Left lung (tissue), 10 donors: ENCODE data around the gene ANP32E. TPM values are rescaled to one million over a fixed set of nuclear protein-coding genes. Genes with fewer than 3 reads are reported as not detected.
A peak's percentile ranks its signal among the peaks of the same experiment; 100 is the strongest.

Experiments
- ATAC-seq: fragments of 200-7000 bp; cut with Tn5 transposase; one replicate; pipeline ENCODE4 v1.9.1; 2020; ENCODE audit warnings: moderate library complexity
- DNase-seq, 4 donors: peaks; one replicate each; pipeline ENCODE4 v3.0.0-alpha.2; 2013 to 2020
- H3K27ac ChIP-seq, 2 donors: fragments of 200-600 bp; sonication (generic) in 1 of 2; one replicate each; pipeline versions ENCODE4 v1.5.0 to v1.8.0; 2020 to 2021
- H3K27me3 ChIP-seq, 2 donors: fragments of 200-600 bp; sonication (generic) in 1 of 2; one replicate each; pipeline versions ENCODE4 v1.5.0 to v1.8.0; 2020 to 2021
- H3K36me3 ChIP-seq, 2 donors: fragments of 200-600 bp; sonication (generic) in 1 of 2; one replicate each; pipeline versions ENCODE4 v1.5.0 to v1.8.0; 2020 to 2021
- H3K4me1 ChIP-seq, 2 donors: fragments of 200-600 bp; one replicate each; pipeline ENCODE4 v1.8.0; 2021
- H3K4me3 ChIP-seq, 2 donors: fragments of 200-600 bp; sonication (generic) in 1 of 2; one replicate each; pipeline versions ENCODE4 v1.5.0 to v1.8.0; 2020 to 2021; ENCODE audit warnings: mild to moderate bottlenecking in 1 of 2
- H3K9me3 ChIP-seq, 2 donors: fragments of 200-600 bp; sonication (generic) in 1 of 2; one replicate each; pipeline versions ENCODE4 v1.5.0 to v1.8.0; 2020 to 2021
- intact Hi-C, 2 donors: fragments of 100-400 bp; cut with DNase I; formaldehyde crosslinking; loops; one replicate each; pipeline versions ENCODE4 v1.11.2 to v1.14.2; 2022
- polyA plus RNA-seq, 6 donors: library from polyadenylated mRNA; unstranded; fragments of 120-200 nt; gene quantifications; one replicate each; pipeline ENCODE4 v1.2.1, GENCODE V29; 2013; ENCODE audit not compliant: insufficient read length in 6 of 6
- total RNA-seq, 2 donors: library from RNA; stranded (reverse); fragmentation: NEBNext Ultra II Directional; extraction: Animal tissue kit (Norgen Biotek cat#: 25700); gene quantifications; one replicate each; pipeline ENCODE4 v1.2.1, GENCODE V29; 2021
- TF ChIP-seq, protein P1 (sequence below), 2 donors: fragments of 200-600 bp; sonication (generic) in 1 of 2; IDR thresholded peaks; one replicate each; pipeline versions ENCODE4 v1.5.0 to v1.8.0; 2021; ENCODE audit warnings: antibody characterized with exemption in 2 of 2
- donor health status: DM: no; HTN: yes; CAD: no.
- donor health status: DM: no; HTN: no; CAD: no.

The ANP32E gene
- total and polyA plus RNA-seq, 8 donors, result 27.3 to 112 (median 83.2) TPM

DNA sequence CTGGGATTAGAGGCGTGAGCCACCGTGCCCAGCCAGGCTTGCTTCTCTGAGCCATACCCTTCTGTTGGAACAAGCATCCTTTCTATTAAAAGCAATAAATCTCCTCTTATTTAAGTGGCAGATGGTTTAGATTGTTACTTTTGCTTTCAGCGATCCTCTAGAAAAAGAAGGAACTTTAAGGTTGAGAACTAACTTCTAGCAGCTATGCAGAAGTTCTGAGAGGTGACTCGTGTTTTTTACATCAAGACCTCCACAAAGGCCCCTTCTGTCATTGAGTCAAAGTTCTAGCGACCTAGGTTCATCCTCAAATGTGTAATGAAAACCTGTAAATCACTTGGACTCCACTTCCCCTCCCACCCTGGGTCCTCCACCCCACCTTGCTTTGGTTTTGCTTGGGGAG, 55.4 kb downstream of the ANP32E start:
- H3K36me3 ChIP-seq, result no peaks in the 10 kb centered on the region
- no peak overlapping the region for H3K4me3 ChIP-seq
- peaks cover 0 to 62% of the 10 kb centered on the region in 2 donors for H3K4me1 ChIP-seq
- H3K9me3 ChIP-seq, result no peaks in the 10 kb centered on the region
- intact Hi-C loops, result no loop called here
- DNase-seq, result no peak
- TF ChIP-seq, protein P1, sequence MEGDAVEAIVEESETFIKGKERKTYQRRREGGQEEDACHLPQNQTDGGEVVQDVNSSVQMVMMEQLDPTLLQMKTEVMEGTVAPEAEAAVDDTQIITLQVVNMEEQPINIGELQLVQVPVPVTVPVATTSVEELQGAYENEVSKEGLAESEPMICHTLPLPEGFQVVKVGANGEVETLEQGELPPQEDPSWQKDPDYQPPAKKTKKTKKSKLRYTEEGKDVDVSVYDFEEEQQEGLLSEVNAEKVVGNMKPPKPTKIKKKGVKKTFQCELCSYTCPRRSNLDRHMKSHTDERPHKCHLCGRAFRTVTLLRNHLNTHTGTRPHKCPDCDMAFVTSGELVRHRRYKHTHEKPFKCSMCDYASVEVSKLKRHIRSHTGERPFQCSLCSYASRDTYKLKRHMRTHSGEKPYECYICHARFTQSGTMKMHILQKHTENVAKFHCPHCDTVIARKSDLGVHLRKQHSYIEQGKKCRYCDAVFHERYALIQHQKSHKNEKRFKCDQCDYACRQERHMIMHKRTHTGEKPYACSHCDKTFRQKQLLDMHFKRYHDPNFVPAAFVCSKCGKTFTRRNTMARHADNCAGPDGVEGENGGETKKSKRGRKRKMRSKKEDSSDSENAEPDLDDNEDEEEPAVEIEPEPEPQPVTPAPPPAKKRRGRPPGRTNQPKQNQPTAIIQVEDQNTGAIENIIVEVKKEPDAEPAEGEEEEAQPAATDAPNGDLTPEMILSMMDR (IDR thresholded peaks at IDR 0.05), result no peak
- ATAC-seq, result no peak
- H3K27ac ChIP-seq, result no peak overlapping the region
- no peaks in the 10 kb centered on the region for H3K27me3 ChIP-seq

DNA sequence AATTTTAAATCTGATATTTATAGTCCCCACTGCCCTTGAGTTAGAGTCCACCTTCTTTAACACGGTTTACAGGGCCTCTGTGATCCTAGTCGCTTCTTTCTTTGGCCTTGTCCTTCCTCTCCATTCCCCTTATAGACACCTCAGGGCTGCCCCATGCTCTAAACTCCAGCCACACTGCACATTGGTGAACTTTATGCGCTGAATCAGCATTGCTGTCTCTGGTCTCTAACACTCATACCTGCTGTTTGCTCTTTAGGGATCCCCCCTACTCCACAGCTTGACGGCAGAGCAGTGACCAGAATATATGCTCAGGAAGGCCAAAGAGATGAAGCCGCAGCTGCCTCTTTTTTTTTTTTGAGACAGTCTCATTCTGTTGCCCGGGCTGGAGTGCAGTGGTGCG, 56.0 kb downstream of the ANP32E start:
- intact Hi-C loops, result no loop called here
- H3K27ac ChIP-seq, result no peak overlapping the region
- no peaks in the 10 kb centered on the region for H3K36me3 ChIP-seq
- H3K4me1 ChIP-seq, result peaks cover 0 to 62% of the 10 kb centered on the region in 2 donors
- no peak overlapping the region for H3K4me3 ChIP-seq
- ATAC-seq (no peak), DNase-seq (no peak)
- TF ChIP-seq, protein P1 (IDR thresholded peaks at IDR 0.05), result no peak
- no peaks in the 10 kb centered on the region for H3K9me3 ChIP-seq
- H3K27me3 ChIP-seq, result no peaks in the 10 kb centered on the region

DNA sequence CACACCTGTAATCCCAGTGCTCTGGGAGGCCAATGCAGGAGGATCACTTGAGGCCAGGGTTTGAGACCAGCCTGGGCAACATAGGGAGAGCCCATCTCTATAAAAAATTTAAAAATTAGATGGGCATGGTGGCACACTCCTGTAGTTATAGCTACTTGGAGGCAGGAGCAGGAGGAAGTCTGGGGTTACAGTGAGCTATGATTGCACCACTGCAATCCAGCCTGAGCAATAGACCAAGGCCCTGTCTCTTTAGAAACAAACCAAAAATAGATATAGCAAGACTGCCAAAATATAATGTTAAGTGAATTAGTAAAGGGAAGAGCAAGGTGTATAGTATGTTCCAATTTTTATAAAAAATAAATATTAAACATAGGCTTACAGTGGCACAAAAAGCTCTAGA, 57.4 kb downstream of the ANP32E start:
- Histone ChIP-seq H3K27me3 (no peaks in the 10 kb centered on the region), H3K4me1 (peaks cover 0 to 54% of the 10 kb centered on the region in 2 donors), H3K36me3 (no peaks in the 10 kb centered on the region), H3K4me3 (no peak overlapping the region), H3K27ac (no peak overlapping the region), H3K9me3 (no peaks in the 10 kb centered on the region)
- TF ChIP-seq, protein P1 (IDR thresholded peaks at IDR 0.05), result no peak
- ATAC-seq (peak; percentile 31), DNase-seq (no peak)
- intact Hi-C loops, result no loop called here

DNA sequence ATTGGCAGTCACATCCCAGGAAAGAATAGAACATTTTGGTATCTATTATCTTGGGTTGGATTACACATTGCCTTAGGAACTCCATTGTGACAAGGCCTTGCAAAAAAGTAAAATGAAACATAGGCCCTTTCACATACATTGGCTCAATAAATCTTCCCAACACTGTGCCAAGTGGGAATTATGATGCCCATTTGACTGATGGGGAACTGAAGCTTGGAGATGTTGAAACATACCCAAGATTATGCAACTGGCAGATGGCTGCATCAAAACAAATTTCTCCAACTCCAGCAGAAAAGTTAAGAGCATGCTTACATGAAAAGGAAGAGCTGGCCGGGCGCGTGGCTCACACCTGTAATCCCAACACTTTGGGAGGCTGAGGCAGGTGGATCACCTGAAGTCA, 59.3 kb downstream of the ANP32E start:
- TF ChIP-seq, protein P1 (IDR thresholded peaks at IDR 0.05), result no peak
- ATAC-seq, result no peak
- no peaks in the 10 kb centered on the region for H3K36me3 ChIP-seq
- H3K27me3 ChIP-seq, result no peaks in the 10 kb centered on the region
- intact Hi-C loops, result no loop called here
- H3K4me3 ChIP-seq, result no peak overlapping the region
- H3K9me3 ChIP-seq, result no peaks in the 10 kb centered on the region
- DNase-seq, result no peak
- no peak overlapping the region for H3K27ac ChIP-seq
- H3K4me1 ChIP-seq, result peaks cover 0 to 42% of the 10 kb centered on the region in 2 donors

DNA sequence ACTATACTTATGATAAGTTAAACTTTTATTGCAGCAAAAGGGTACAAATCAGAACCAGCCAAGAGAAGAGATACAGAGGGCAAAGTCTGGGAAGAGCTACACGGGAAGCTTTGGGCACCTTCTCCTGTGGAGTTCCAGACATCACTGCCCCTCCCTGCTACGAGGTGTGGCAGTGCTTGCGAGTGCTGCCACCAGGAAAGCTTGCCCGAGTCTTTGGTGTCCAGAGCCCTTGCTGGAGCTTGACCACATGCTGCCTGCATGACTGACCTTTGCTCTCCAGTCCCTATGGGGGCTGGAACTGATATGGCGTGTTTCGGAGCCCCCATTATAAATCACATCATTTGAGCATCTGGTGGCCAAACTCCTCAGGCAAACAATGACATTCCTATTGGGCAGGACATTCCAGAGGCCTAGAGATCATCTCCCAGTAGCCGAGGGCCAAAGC, 62.7 kb downstream of the ANP32E start:
- H3K4me3 ChIP-seq, result no peak overlapping the region
- ATAC-seq (no peak), DNase-seq (no peak)
- no peak overlapping the region for H3K27ac ChIP-seq
- no peaks in the 10 kb centered on the region for H3K36me3 ChIP-seq
- H3K9me3 ChIP-seq, result no peaks in the 10 kb centered on the region
- peaks cover 0 to 23% of the 10 kb centered on the region in 2 donors for H3K4me1 ChIP-seq
- H3K27me3 ChIP-seq, result no peaks in the 10 kb centered on the region
- TF ChIP-seq, protein P1 (IDR thresholded peaks at IDR 0.05), result no peak
- intact Hi-C loops, result no loop called here
